GM10847 (cell line): ENCODE results near the gene THUMPD3.

Experiments
- POLR2A ChIP-seq: IDR thresholded peaks from 2 replicates; pipeline ENCODE4 v1.6.1; 2011; ENCODE audit not compliant: insufficient read length; ENCODE audit errors: extremely low read depth

Gene THUMPD3

DNA sequence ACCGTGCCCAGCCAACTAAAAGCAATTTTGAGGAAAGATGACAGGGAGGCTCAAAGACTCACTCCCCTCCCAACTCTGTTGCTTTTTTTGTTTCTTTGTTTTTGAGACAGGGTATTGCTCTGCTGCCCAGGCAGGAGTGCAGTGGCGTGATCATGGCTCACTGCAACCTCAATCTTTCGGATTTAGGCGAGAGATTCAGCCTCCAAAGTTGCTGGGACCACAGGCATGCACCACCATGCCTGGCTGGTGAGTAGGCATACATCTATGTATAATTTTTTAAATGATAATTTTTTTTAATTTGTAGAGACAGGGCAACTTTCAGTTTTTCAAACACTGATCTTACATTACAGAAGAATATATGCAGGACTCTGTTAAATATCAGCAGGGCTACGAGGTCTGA, 15.8 kb upstream of the THUMPD3 start:
- no peak for TF ChIP-seq POLR2A

DNA sequence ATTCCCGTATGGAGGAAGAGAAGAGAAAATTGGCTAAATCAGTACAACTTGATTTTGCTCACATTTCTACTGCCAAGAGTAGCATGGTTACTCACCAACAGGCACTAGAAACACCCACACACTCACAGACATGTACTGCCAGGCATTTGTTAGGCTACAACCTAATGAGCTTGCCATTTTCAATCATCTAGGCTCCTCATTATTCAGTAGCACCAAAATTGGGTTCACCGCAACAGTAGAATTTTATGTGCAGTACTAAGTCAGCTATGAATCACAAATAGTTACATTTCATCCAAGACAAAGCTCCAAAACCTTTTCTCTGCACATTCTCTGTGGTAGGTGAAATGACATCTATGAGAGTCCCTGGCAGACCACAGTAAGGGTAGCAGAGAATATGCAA, 15.0 kb upstream of the THUMPD3 start:
- no peak for TF ChIP-seq POLR2A

DNA sequence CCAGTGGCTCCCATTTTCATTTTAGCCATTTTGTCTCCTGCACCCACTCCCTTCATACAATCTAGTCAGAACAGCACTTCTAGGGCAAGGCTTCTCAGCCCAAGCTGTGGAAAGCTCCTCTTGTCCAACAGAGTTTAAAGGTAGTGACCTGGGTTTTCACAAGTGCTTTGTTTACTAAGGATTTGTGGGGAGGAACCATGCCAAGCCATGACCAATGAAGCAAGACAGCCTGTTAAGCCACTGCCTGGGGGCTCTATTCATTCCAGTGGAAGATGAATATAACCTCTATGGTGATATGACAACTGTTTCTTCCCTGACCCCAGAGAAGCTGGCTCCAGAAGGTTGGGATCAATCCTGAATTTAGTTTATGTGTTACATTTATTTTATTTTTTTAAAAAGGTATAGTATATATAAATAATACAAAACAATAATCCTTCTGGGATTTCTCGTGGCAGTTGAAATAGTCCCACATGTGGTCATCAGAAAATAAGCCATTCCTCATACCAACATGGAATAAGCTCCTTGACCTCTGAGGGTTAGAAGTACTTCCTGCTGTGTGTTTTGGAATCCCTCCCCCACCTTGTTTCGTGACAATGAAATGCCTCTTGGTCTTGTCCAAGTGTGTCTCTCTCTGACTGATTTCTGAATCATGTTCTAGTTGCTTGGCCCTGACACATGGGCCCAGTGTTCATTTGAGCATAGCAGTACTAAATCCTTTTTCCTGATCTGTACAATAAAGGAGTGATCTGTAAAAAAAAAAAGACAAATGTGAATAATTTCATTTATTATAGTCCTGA, 13.3 kb upstream of the THUMPD3 start:
- no peak for TF ChIP-seq POLR2A

GRCh38 chr3:9351709-9352126, 11.1 kb upstream of the THUMPD3 start:
- TF ChIP-seq POLR2A: no peak

DNA sequence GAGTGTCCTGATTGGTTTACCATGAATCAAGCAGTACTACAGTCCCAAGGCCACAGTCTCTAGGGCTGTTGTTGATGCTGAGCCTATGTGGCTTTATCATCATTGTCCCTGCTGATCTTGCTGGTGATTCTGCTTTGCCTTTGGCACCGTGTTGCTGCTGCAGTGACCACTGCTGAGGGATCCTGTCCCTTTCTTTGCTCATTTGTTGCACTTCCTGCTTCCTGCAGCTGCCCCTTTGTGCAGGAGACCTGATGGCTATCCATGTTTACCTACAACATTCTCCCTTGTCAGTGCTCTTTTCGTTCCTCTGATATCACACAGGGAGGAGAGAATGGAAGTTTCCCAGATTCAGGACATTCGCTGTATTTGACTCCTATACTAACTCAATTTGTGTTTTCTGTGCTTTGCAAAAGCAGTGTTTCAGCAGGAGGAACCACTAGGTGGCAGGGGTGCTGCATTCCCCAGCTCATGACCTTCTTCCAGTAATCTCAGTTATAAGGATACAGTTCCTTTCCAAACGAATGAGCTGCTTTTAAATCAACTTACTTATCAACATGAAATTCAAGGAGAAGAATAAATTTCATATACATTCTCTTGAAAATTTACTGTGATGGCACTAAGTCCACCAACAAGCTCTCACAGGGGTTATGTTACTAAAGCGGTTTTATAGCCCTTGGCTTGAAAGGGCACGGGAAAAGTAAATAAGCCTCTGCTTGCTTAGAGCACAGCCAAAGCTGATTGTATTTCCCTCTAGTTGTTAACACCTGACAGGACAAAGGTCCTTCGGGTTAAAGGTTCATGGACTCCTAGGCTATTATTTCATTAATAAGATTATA, 9.7 kb upstream of the THUMPD3 start:
- no peak for TF ChIP-seq POLR2A

DNA sequence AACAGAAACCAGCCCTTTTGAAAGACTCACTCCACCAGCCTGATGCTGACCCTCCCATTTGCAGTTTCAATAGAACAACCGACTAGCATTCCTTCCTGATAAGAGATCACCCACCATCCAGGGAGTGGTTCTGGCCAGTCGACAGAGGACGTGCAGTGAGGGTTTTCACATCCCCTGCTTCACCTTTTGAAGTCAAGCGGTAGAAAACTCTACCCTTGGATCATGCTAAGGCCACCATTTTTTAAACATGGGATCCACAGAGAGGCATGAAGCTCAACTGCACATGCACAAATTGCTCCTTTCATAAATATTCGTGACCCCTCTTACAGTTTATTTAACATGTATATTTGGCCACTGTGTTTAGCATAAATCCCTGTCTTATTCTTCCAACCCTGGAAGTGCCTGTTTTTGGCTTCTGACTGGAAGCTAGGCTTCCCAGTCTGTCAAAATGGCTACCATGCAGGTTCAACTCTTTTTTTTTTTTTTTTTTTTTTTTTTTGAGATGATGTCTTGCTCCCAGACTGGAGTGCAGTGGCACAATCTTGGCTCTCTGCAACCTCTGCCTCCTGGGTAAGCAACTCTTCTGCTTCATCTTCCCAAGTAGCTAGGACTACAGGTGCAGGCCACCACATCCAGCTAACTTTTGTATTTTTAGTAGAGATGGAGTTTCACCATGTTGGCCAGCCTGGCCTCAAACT, 1.0 kb upstream of the THUMPD3 start:
- no peak for TF ChIP-seq POLR2A

DNA sequence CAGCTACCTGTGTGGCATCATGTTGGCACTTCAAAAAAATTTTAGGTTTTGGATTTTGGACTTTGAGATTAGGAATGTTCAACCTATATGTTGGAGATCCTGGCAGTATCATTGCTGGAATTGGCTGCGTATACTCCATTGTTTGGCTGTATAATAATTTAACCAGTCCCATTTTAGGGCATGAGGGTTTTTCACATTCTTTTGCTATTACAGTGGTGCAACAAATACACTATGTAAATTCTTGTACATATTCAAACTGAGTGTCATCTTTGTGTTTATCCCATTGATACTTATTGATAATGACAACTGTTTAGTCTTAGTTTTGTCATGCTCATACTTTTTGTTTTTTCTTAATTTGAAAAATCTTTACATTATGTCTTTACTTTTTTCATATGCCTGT, 6.7 kb downstream of the THUMPD3 start:
- TF ChIP-seq POLR2A: no peak

- TF ChIP-seq POLR2A: no peak
These were observed 10.6 kb downstream of the THUMPD3 start for GRCh38 chr3:9373465-9373864.

DNA sequence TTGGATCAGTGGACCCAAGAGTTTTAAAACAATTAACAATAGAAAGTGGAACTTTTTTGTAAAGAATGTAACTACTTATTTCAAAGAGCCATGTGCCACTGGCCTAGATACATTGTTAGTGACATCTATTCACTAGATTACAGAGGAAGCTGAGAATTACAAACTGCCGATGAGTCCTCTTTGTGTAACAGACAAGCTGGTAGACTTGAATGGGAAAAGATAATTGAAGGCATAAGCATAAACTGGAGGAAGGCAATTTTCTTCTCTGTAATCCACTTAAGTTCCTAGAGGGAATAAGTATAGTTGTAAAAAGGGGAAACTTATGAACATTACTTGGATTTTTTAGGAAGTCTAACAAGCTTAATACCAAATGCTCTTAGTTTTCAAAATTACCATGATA, 15.1 kb downstream of the THUMPD3 start:
- no peak for TF ChIP-seq POLR2A

GRCh38 chr3:9379327-9379726, 16.5 kb downstream of the THUMPD3 start:
- no peak for TF ChIP-seq POLR2A

DNA sequence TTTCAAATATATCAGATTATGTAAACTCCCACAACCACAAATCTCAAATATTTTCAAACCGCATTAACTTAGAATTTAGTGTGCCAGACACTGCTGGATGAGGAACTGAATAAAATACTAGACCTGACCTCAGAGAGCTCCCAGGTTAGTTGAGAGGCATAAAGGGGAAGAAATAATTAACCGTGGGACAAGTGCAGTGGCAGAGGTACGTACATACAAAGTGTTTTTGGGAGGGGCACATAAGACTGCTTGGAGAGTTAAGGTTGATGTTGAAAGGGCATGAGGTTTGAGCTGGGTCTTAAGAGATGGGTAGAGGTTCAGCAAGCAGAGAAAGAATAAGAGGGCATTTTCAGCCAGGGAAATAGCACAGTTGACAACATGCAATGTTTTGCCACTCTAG, 17.2 kb downstream of the THUMPD3 start:
- no peak for TF ChIP-seq POLR2A

DNA sequence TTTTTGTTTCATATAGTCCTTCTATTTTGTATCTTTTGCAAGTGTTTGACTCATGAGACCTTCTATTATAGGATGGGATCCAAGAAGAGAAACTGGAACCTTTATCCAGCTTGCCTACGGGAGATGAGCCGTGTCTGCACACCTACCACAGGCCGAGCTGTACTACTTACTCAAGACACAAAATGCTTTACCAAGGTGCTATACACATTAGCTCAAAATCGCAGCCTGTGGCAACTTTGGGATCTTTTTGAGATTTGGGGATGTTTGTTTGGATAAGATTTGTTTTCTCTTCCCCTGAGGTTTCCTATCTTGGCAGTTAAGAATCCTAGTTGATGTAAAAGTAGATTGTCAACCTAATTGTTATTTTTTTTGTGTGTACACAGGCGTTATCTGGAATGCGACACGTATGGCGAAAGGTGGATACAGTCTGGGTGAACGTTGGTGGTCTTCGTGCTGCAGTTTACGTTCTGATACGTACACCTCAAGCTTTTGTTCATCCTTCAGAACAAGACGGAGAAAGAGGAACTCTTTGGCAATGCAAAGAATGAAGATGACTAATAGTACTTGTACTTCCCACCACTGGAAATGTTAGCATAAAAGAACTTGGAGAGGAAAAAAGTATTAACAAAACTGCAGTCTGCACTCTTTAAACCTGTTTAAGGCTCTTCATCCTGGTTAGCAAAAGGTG, 21.4 kb downstream of the THUMPD3 start:
- TF ChIP-seq POLR2A: no peak

DNA sequence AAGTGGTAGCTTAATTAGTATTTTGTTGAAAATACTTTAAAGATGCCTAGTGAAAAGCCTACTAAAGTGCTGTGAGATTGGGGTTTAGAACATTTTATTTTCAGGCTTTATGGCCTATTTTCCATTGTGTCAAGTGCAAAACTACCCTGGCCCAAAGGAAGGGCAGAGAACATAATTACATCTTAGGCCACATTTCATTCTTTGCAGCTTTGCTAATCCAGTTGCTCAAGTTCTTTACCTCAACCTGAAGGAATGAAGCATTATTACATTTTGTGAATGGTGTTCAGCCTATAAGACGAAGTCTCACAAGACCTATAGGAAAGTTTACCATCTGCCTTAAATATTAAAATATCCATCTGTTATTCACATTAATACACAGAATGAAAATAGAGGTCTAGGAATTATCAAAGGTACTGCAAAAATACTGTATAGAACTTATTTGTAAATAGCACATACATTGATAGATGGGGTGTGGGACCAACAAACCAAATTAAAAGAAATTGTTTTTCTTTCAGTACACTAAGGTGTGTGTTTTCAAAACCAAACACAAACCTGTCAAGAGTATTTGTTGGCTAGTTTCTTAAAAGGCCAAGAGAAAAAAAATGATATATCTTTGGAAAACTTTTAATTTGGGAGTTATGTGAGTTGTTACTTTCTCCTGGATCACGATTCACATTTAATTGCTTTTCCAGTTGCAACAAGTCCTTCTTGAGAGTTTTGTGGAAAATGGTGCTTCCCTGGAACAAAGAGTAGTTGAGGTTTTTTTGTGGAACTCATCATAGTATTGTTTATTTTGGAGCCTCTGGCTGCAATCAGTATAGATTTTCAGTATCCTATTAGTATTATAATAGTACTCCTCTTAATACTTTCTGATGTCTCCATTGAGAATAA, 22.6 kb downstream of the THUMPD3 start:
- no peak for TF ChIP-seq POLR2A

DNA sequence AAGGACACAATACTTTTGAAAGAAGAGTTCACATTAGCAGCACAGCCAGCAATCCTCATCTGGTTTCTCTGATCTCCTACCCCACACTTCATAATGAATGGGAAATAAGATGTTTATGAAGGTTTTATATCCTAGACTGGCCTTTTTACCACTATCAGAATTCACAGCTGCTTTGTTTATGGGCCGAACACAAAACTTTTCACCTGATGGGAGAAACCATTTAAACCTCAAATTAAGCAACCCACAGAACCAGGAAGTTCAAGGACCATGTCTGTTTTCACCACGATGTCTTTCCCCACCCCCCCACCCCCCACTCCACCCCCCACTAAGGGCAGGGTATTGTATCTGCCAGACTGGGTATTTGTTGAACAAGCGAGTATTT, 23.2 kb downstream of the THUMPD3 start:
- TF ChIP-seq POLR2A: no peak
